ENCODE results near the gene CD80.

CD80 gene

GRCh38 chr3:119492810-119493209 is 66.6 kb downstream of the CD80 start:
- DNase-seq (ENCODE audit: low spot score), result no peak

DNA sequence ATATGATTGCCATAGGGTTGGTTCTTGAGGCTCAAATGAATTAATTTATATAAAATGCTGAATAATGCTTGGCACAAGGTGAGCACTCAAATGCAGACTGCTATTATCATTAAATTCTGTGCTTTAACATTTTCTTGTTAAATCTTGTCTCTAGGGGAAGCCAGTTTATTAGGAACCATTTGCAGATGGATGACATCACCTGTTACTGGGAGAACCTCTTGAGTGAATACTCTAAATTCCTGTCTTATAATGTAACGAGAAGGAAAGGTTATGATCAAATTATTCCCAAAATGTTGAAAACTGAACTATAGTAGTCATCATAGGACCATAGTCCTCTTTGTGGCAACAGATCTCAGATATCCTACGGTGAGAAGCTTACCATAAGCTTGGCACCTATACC is 67.3 kb downstream of the CD80 start:
- no peak for DNase-seq (ENCODE audit: low spot score)

DNA sequence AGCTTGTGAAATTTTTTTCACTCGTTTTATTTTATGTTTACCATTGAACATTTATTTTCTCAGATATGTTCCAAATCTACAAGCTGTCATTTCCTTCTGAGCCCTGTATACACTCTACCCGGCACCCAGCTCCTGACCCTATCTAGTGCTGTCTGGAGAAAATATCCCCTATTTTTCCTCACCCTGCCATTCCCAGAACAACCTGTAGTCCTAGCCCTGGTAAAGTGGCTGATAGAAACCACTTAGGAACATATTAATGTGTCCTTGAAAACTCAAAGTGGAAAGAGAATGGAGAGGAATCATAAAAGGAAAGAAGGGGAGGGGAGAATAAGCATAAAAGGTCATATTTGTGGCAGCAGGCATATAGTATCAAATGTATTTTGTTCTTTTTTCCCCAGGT is 69.3 kb downstream of the CD80 start:
- DNase-seq (ENCODE audit: low spot score), result no peak

GRCh38 chr3:119485563-119485962 is 73.9 kb downstream of the CD80 start:
- DNase-seq (ENCODE audit: low spot score), result no peak

GRCh38 chr3:119483101-119483500 is 76.3 kb downstream of the CD80 start:
- no peak for DNase-seq (ENCODE audit: low spot score)

- DNase-seq (ENCODE audit: low spot score), result no peak
Measured at GRCh38 chr3:119481079-119481478, 78.3 kb downstream of the CD80 start.
